K562 (cell line): ENCODE data around the gene DNAAF3. TPM values are rescaled to one million over a fixed set of nuclear protein-coding genes. Genes with fewer than 3 reads are reported as not detected.
A peak's percentile ranks its signal among the peaks of the same experiment; 100 is the strongest.

Experiments used
- CLOCK ChIP-seq: fragments of 250-450 bp; sonication (Bioruptor Pico); IDR thresholded peaks from 2 replicates; pipeline ENCODE4 v1.4.0; 2020; ENCODE audit warnings: mild to moderate bottlenecking, moderate library complexity, borderline replicate concordance
- DIDO1 ChIP-seq: fragments of 450-650 bp; IDR thresholded peaks from 2 replicates; pipeline ENCODE4 v1.6.1; 2016; ENCODE audit warnings: low read depth, missing biosample characterization, missing genetic modification characterization
- DLX4 ChIP-seq: fragments of 250-450 bp; sonication (Bioruptor Pico); IDR thresholded peaks from 2 replicates; pipeline ENCODE4 v1.6.1; 2021; ENCODE audit warnings: mild to moderate bottlenecking
- LCOR ChIP-seq: sonication (generic); formaldehyde crosslinking; IDR thresholded peaks from 2 replicates; pipeline ENCODE4 v1.8.0; 2022; ENCODE audit warnings: mild to moderate bottlenecking, missing genetic modification reagents
- NR1H2 ChIP-seq: sonication (generic); formaldehyde crosslinking; IDR thresholded peaks from 2 replicates; pipeline ENCODE4 v1.4.0; 2020; ENCODE audit warnings: mild to moderate bottlenecking, missing genetic modification reagents
- PHF8 ChIP-seq: fragments of 200-600 bp; sonication (generic); IDR thresholded peaks from 2 replicates; pipeline ENCODE4 v1.6.1; 2012; ENCODE audit warnings: mixed run types, mild to moderate bottlenecking, inconsistent platforms, low read length, moderate library complexity, borderline replicate concordance
- RBM25 ChIP-seq: fragments of 200-400 bp; formaldehyde crosslinking; IDR thresholded peaks from 2 replicates; pipeline ENCODE4 v1.6.1; 2018; ENCODE audit warnings: low read length, low read depth, moderate library complexity; ENCODE audit not compliant: severe bottlenecking
- RHOXF2B ChIP-seq: fragments of 250-450 bp; sonication (Bioruptor Pico); conservative IDR thresholded peaks from 2 replicates; pipeline ENCODE4 v1.5.1; 2021
- SIN3A ChIP-seq, 2 experiments: fragments of 150-350 bp in 1 of 2; IDR thresholded peaks; 2 replicates each; pipeline ENCODE4 v1.6.1; 2011 to 2016; ENCODE audit warnings: borderline replicate concordance in 2 of 2, low read depth in 2 of 2, low read length in 2 of 2, mild to moderate bottlenecking in 2 of 2, moderate library complexity in 2 of 2; ENCODE audit not compliant: control insufficient read depth in 1 of 2
- SP1 ChIP-seq: sonication (generic); formaldehyde crosslinking; IDR thresholded peaks from 2 replicates; pipeline ENCODE4 v1.8.1; 2022; ENCODE audit warnings: mild to moderate bottlenecking, missing genetic modification reagents
- TCF3 ChIP-seq: sonication (generic); formaldehyde crosslinking; IDR thresholded peaks from 2 replicates; pipeline ENCODE4 v1.4.0; 2020; ENCODE audit warnings: mild to moderate bottlenecking, missing genetic modification reagents
- TEAD1 ChIP-seq, 2 experiments: fragments of 450-650 bp in 1 of 2; sonication (generic) in 1 of 2; formaldehyde crosslinking; IDR thresholded peaks; 2 replicates each; pipeline versions ENCODE4 v1.4.0 to v1.8.0; 2020 to 2022; ENCODE audit warnings: mild to moderate bottlenecking in 2 of 2, missing genetic modification reagents in 1 of 2
- TRIM24 ChIP-seq, 2 experiments: fragments of 450-650 bp; IDR thresholded peaks; 2 replicates each; pipeline ENCODE4 v1.6.1; 2016
- ZKSCAN8 ChIP-seq: fragments of 200-800 bp; sonication (Bioruptor generic); IDR thresholded peaks from 2 replicates; pipeline ENCODE4 v1.6.1; 2016; ENCODE audit warnings: missing genetic modification characterization, missing compliant biosample characterization
- ZNF133 ChIP-seq: fragments of 250-450 bp; sonication (Bioruptor Pico); IDR thresholded peaks from 2 replicates; pipeline ENCODE4 v1.4.0; 2020; ENCODE audit warnings: mild to moderate bottlenecking
- ZNF23 ChIP-seq: fragments of 250-450 bp; sonication (Bioruptor Pico); IDR thresholded peaks from 2 replicates; pipeline ENCODE4 v1.4.0; 2020; ENCODE audit warnings: mild to moderate bottlenecking
- ZNF431 ChIP-seq: sonication (generic); formaldehyde crosslinking; IDR thresholded peaks from 2 replicates; pipeline ENCODE4 v1.8.0; 2022; ENCODE audit warnings: mild to moderate bottlenecking, missing genetic modification reagents
- polyA plus RNA-seq, 8 experiments: library from polyadenylated mRNA; depleted of rRNA in 4 of 8; stranded (reverse) in 5 of 8; unstranded in 3 of 8; fragments of >200 nt; fragmentation: Nextera tagmentation in 2 of 8; fragmentation: Illumina TruSeq in 1 of 8; extraction: Ambion mirVana in 2 of 8; extraction: Trizol in 1 of 8; gene quantifications; 2 replicates each; pipeline versions ENCODE4 v1.2.1 to v1.2.3, GENCODE V29; 2011 to 2014; ENCODE audit warnings: inconsistent platforms in 1 of 8, missing spikeins in 1 of 8
- total RNA-seq, 7 experiments: library from RNA; depleted of rRNA in 6 of 7; stranded (reverse); fragments of >200 nt in 6 of 7; fragmentation: Illumina TruSeq in 2 of 7; extraction: Trizol in 2 of 7; gene quantifications; 2 replicates each; pipeline versions ENCODE4 v1.2.1 to v1.2.3, GENCODE V29; 2011 to 2021; ENCODE audit warnings: low replicate concordance in 1 of 7
- TF ChIP-seq, protein P1 (sequence below): fragments of 250-450 bp; sonication (Bioruptor Pico); IDR thresholded peaks from 2 replicates; pipeline ENCODE4 v1.8.0; 2021; ENCODE audit warnings: moderate library complexity, mild to moderate bottlenecking, inconsistent platforms
- TF ChIP-seq, protein P2 (sequence below): fragments of 250-450 bp; sonication (Bioruptor Pico); IDR thresholded peaks from 2 replicates; pipeline ENCODE4 v1.8.0; 2021; ENCODE audit warnings: borderline replicate concordance, mild to moderate bottlenecking, moderate library complexity; ENCODE audit not compliant: poor library complexity, severe bottlenecking
- TF ChIP-seq, protein P3 (sequence below), 2 experiments: fragments of 450-650 bp; IDR thresholded peaks; 2 replicates each; pipeline ENCODE4 v1.6.1; 2016

Gene DNAAF3
- total and polyA plus RNA-seq, 9 of the 15 experiments (the other 6 are each of a cell fraction or from before 2014, with no cell fraction given), result 21.6 to 61.5 (median 43.0) TPM

DNA sequence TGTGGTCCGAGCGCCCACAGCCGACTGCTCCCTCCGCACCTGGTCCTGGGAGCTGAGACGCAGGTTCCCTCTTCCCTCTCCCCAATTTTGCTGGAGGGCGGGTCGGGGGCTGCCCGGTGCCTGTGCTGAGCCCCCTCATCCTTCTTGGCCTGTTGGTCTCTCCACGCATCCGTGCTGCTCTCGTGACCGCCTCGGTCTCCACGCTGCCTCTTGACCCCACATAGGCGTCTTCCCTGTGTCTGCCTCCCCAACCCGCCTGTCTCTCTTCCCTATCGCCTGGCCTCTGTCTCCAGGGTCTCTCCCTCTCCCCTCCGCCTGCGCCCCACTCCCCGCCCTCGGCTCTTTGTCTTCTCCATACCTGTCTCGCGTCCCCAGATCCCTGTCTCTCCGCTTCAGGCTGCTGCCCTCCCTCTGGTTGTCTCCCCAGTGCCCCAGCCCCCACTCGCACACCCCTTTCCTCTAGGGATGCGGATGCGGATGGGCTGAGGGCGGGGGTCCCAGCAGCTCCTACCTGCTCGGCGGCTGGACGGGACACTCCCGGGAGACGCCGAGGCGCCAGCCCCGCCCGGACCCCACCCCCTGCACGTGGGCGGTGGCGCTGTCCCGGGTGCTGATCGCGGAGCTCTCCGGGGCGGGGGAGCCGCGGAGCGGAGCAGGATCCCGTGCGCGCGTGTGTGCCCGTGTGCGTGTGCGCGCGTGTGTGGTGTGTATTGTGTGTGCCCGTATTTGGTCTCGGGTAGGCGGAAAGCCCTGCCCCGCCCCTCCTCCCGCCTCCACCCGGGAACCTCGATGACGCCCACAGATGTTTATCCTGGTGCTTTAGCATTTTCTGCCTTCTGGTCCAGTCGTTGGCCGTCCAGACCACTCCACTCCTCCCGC lies 13.4 kb upstream of the DNAAF3 start, which contains the start of gene SYT5 (continued):
- TF ChIP-seq, protein P1, sequence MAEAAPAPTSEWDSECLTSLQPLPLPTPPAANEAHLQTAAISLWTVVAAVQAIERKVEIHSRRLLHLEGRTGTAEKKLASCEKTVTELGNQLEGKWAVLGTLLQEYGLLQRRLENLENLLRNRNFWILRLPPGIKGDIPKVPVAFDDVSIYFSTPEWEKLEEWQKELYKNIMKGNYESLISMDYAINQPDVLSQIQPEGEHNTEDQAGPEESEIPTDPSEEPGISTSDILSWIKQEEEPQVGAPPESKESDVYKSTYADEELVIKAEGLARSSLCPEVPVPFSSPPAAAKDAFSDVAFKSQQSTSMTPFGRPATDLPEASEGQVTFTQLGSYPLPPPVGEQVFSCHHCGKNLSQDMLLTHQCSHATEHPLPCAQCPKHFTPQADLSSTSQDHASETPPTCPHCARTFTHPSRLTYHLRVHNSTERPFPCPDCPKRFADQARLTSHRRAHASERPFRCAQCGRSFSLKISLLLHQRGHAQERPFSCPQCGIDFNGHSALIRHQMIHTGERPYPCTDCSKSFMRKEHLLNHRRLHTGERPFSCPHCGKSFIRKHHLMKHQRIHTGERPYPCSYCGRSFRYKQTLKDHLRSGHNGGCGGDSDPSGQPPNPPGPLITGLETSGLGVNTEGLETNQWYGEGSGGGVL, result no peak
- TF ChIP-seq ZKSCAN8 (CRISPR knock-in tag) (no peak), NR1H2 (CRISPR knock-in tag) (peak; percentile 81; the same call in 1 of the 2 replicates), TCF3 (CRISPR knock-in tag) (no peak), RHOXF2B (CRISPR knock-in tag) (no peak), TEAD1 (CRISPR knock-in tag; IDR thresholded peaks at IDR 0.05) (peak in 1 of 2 experiments; percentile 77; a peak in 2 of 4 replicates), SIN3A (IDR thresholded peaks at IDR 0.05; ENCODE audit: borderline replicate concordance in 2 of 2, control insufficient read depth in 1 of 2, low read depth in 2 of 2, low read length in 2 of 2) (peak; percentile 99 to 100), TRIM24 (IDR thresholded peaks at IDR 0.05) (no peak), LCOR (0 out of 2 replicates have a peak, but pooled peaks have one; percentile 46), DLX4 (CRISPR knock-in tag) (no peak), CLOCK (CRISPR knock-in tag) (no peak), RBM25 (no peak), ZNF23 (CRISPR knock-in tag) (no peak), ZNF133 (no peak), PHF8 (no peak), ZNF431 (CRISPR knock-in tag) (0 out of 2 replicates have a peak, but pooled peaks have one; percentile 60), DIDO1 (tag) (no peak), SP1 (peak; percentile 87)
- TF ChIP-seq, protein P2, sequence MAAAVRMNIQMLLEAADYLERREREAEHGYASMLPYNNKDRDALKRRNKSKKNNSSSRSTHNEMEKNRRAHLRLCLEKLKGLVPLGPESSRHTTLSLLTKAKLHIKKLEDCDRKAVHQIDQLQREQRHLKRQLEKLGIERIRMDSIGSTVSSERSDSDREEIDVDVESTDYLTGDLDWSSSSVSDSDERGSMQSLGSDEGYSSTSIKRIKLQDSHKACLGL, result peak; percentile 94
- TF ChIP-seq, protein P3, sequence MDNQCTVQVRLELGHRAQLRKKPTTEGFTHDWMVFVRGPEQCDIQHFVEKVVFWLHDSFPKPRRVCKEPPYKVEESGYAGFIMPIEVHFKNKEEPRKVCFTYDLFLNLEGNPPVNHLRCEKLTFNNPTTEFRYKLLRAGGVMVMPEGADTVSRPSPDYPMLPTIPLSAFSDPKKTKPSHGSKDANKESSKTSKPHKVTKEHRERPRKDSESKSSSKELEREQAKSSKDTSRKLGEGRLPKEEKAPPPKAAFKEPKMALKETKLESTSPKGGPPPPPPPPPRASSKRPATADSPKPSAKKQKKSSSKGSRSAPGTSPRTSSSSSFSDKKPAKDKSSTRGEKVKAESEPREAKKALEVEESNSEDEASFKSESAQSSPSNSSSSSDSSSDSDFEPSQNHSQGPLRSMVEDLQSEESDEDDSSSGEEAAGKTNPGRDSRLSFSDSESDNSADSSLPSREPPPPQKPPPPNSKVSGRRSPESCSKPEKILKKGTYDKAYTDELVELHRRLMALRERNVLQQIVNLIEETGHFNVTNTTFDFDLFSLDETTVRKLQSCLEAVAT (IDR thresholded peaks at IDR 0.05), result no peak
